ENCODE data around the gene SEMA3D.

Gene SEMA3D

GRCh38 chr7:85081392-85081791 is 105.5 kb downstream of the SEMA3D start:
- no peak for DNase-seq (ENCODE audit: low read depth in 1 of 2, low spot score in 1 of 2)

GRCh38 chr7:85079434-85079833 is 107.4 kb downstream of the SEMA3D start:
- DNase-seq (ENCODE audit: low read depth in 1 of 2, low spot score in 1 of 2): no peak

GRCh38 chr7:85078181-85078580 is 108.7 kb downstream of the SEMA3D start:
- DNase-seq (ENCODE audit: low read depth in 1 of 2, low spot score in 1 of 2): no peak

- DNase-seq (ENCODE audit: low read depth in 1 of 2, low spot score in 1 of 2): no peak
Measured at GRCh38 chr7:85075864-85076263, 111.0 kb downstream of the SEMA3D start.

- DNase-seq (ENCODE audit: low read depth in 1 of 2, low spot score in 1 of 2): no peak
Measured at GRCh38 chr7:85074992-85075391, 111.9 kb downstream of the SEMA3D start.

- DNase-seq (ENCODE audit: low read depth in 1 of 2, low spot score in 1 of 2): no peak
Measured at GRCh38 chr7:85074016-85074415, 112.8 kb downstream of the SEMA3D start.

- DNase-seq (ENCODE audit: low read depth in 1 of 2, low spot score in 1 of 2): no peak
Measured at GRCh38 chr7:85070967-85071628, 115.8 kb downstream of the SEMA3D start.

- DNase-seq (ENCODE audit: low read depth in 1 of 2, low spot score in 1 of 2): no peak
Measured at GRCh38 chr7:85068799-85069198, 118.1 kb downstream of the SEMA3D start.

GRCh38 chr7:85067371-85067770 is 119.5 kb downstream of the SEMA3D start:
- DNase-seq (ENCODE audit: low read depth in 1 of 2, low spot score in 1 of 2): no peak

- no peak for DNase-seq (ENCODE audit: low read depth in 1 of 2, low spot score in 1 of 2)
Measured at GRCh38 chr7:85065888-85066485, 120.9 kb downstream of the SEMA3D start.

- no peak for DNase-seq (ENCODE audit: low read depth in 1 of 2, low spot score in 1 of 2)
Measured at GRCh38 chr7:85065306-85065705, 121.5 kb downstream of the SEMA3D start.

- no peak for DNase-seq (ENCODE audit: low read depth in 1 of 2, low spot score in 1 of 2)
Measured at GRCh38 chr7:85062651-85063050, 124.2 kb downstream of the SEMA3D start.

GRCh38 chr7:85061456-85061855 is 125.4 kb downstream of the SEMA3D start:
- no peak for DNase-seq (ENCODE audit: low read depth in 1 of 2, low spot score in 1 of 2)

- DNase-seq (ENCODE audit: low read depth in 1 of 2, low spot score in 1 of 2): no peak
Measured at GRCh38 chr7:85060696-85061095, 126.2 kb downstream of the SEMA3D start.

- no peak for DNase-seq (ENCODE audit: low read depth in 1 of 2, low spot score in 1 of 2)
Measured at GRCh38 chr7:85055906-85056305, 130.9 kb downstream of the SEMA3D start.

GRCh38 chr7:85055196-85055595 is 131.7 kb downstream of the SEMA3D start:
- DNase-seq (ENCODE audit: low read depth in 1 of 2, low spot score in 1 of 2): no peak

GRCh38 chr7:85054306-85054705 is 132.6 kb downstream of the SEMA3D start:
- DNase-seq (ENCODE audit: low read depth in 1 of 2, low spot score in 1 of 2): no peak

- no peak for DNase-seq (ENCODE audit: low read depth in 1 of 2, low spot score in 1 of 2)
Measured at GRCh38 chr7:85052894-85053293, 134.0 kb downstream of the SEMA3D start.

- DNase-seq (ENCODE audit: low read depth in 1 of 2, low spot score in 1 of 2): no peak
Measured at GRCh38 chr7:85052056-85052737, 134.7 kb downstream of the SEMA3D start.

- no peak for DNase-seq (ENCODE audit: low read depth in 1 of 2, low spot score in 1 of 2)
Measured at GRCh38 chr7:85046534-85046933, 140.3 kb downstream of the SEMA3D start.

GRCh38 chr7:85041605-85042216 is 145.1 kb downstream of the SEMA3D start:
- DNase-seq (ENCODE audit: low read depth in 1 of 2, low spot score in 1 of 2): no peak
